Prostate gland (tissue), 2 donors: Measurements from ENCODE around the gene MYO5A.

Experiments used
- POLR2AphosphoS5 ChIP-seq: sonication (generic); formaldehyde crosslinking; IDR thresholded peaks from one replicate; pipeline ENCODE4 v1.6.1; 2017; ENCODE audit warnings: antibody characterized with exemption
- TF ChIP-seq, protein P1 (sequence below), 4 experiments: fragments of 200-600 bp in 2 of 4; fragments of 450-650 bp in 2 of 4; sonication (generic) in 2 of 4; IDR thresholded peaks; 1 replicate in 3 of 4; 2 replicates in 1 of 4; pipeline ENCODE4 v1.5.1; 2016 to 2019; ENCODE audit warnings: antibody characterized with exemption in 4 of 4, mild to moderate bottlenecking in 2 of 4, moderate library complexity in 2 of 4

DNA sequence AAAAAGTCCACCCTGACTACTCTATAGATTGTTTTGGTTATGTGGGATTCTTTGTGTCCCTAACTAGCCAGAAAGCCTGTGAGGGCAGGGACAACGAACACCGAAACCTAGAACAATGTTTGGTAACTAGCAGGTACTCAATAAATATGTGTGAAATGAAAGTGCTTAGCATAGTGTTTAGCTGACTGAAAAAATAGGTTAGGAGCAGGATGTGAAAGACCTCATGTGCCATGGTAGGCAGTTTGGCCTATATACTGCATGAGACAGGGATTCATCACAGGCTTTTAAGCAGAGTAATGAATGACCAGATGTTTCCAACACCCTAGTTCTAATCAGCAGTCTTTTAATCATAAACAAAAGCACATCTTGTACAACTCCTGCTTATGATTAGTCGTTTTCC, 64.2 kb downstream of the MYO5A start:
- TF ChIP-seq, protein P1, sequence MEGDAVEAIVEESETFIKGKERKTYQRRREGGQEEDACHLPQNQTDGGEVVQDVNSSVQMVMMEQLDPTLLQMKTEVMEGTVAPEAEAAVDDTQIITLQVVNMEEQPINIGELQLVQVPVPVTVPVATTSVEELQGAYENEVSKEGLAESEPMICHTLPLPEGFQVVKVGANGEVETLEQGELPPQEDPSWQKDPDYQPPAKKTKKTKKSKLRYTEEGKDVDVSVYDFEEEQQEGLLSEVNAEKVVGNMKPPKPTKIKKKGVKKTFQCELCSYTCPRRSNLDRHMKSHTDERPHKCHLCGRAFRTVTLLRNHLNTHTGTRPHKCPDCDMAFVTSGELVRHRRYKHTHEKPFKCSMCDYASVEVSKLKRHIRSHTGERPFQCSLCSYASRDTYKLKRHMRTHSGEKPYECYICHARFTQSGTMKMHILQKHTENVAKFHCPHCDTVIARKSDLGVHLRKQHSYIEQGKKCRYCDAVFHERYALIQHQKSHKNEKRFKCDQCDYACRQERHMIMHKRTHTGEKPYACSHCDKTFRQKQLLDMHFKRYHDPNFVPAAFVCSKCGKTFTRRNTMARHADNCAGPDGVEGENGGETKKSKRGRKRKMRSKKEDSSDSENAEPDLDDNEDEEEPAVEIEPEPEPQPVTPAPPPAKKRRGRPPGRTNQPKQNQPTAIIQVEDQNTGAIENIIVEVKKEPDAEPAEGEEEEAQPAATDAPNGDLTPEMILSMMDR (IDR thresholded peaks at IDR 0.05), result no peak
- no peak for TF ChIP-seq POLR2AphosphoS5
